Adrenal gland (tissue), 5 donors: ENCODE measurements around the gene KIAA1671.

Experiments used
- CTCF ChIP-seq, 6 experiments: fragments of 450-650 bp in 4 of 6; fragments of 200-600 bp in 2 of 6; sonication (generic) in 1 of 6; IDR thresholded peaks; 1 replicate in 5 of 6; 2 replicates in 1 of 6; pipeline versions ENCODE4 v1.5.1 to v1.8.0; 2016 to 2021; ENCODE audit warnings: antibody characterized with exemption in 6 of 6, mild to moderate bottlenecking in 2 of 6, moderate library complexity in 1 of 6
- POLR2A ChIP-seq, 2 donors: fragments of 450-650 bp; IDR thresholded peaks; one replicate each; pipeline ENCODE4 v1.6.1; 2017; ENCODE audit warnings: antibody characterized with exemption in 2 of 2, mild to moderate bottlenecking in 2 of 2, moderate library complexity in 1 of 2
- donor health status: DM: no; HTN: no; CAD: no.

GRCh38 chr22:25039754-25040153 is 87.2 kb downstream of the KIAA1671 start:
- TF ChIP-seq CTCF (IDR thresholded peaks at IDR 0.05) = no peak
- no peak for TF ChIP-seq POLR2A (IDR thresholded peaks at IDR 0.05)
